ENCODE data around the gene MCC.

The MCC gene

GRCh38 chr5:113330533-113331208 lies 157.6 kb downstream of the MCC start:
- DNase-seq (ENCODE audit: low read depth in 2 of 2): peak; percentile 62 to 77
- H3K4me3 ChIP-seq (replicated peaks in 1 of 2; ENCODE audit: low read depth in 2 of 2, low read length in 2 of 2): peak overlapping the region in 1 of 2 donors; percentile 24
- TF ChIP-seq CTCF (IDR thresholded peaks at IDR 0.05; ENCODE audit: low read depth, low read length): peak; percentile 39

- H3K4me3 ChIP-seq (replicated peaks in 1 of 2; ENCODE audit: low read depth in 2 of 2, low read length in 2 of 2): no peak overlapping the region
- no peak for TF ChIP-seq CTCF (IDR thresholded peaks at IDR 0.05; ENCODE audit: low read depth, low read length)
- no peak for DNase-seq (ENCODE audit: low read depth in 2 of 2)
These were observed 158.3 kb downstream of the MCC start for GRCh38 chr5:113329981-113330380.

- DNase-seq (ENCODE audit: low read depth in 2 of 2): no peak
- TF ChIP-seq CTCF (IDR thresholded peaks at IDR 0.05; ENCODE audit: low read depth, low read length): no peak
- H3K4me3 ChIP-seq (replicated peaks in 1 of 2; ENCODE audit: low read depth in 2 of 2, low read length in 2 of 2): no peak overlapping the region
These were observed 163.2 kb downstream of the MCC start for GRCh38 chr5:113325054-113325453.

- DNase-seq (ENCODE audit: low read depth in 2 of 2): peak; percentile 29 to 51
- TF ChIP-seq CTCF (IDR thresholded peaks at IDR 0.05; ENCODE audit: low read depth, low read length): no peak
- H3K4me3 ChIP-seq (replicated peaks in 1 of 2; ENCODE audit: low read depth in 2 of 2, low read length in 2 of 2): no peak overlapping the region
These were observed 167.0 kb downstream of the MCC start for GRCh38 chr5:113321276-113321675.

GRCh38 chr5:113320273-113320780 lies 167.9 kb downstream of the MCC start:
- no peak overlapping the region for H3K4me3 ChIP-seq (replicated peaks in 1 of 2; ENCODE audit: low read depth in 2 of 2, low read length in 2 of 2)
- no peak for DNase-seq (ENCODE audit: low read depth in 2 of 2)
- TF ChIP-seq CTCF (IDR thresholded peaks at IDR 0.05; ENCODE audit: low read depth, low read length): no peak

GRCh38 chr5:113319256-113320053 lies 168.8 kb downstream of the MCC start:
- no peak for TF ChIP-seq CTCF (IDR thresholded peaks at IDR 0.05; ENCODE audit: low read depth, low read length)
- H3K4me3 ChIP-seq (replicated peaks in 1 of 2; ENCODE audit: low read depth in 2 of 2, low read length in 2 of 2): no peak overlapping the region
- no peak for DNase-seq (ENCODE audit: low read depth in 2 of 2)

All from cardiac fibroblast (primary cell).